HG03280 (cell line): ENCODE results near the gene HNRNPC.
"Not testable (repeated sequence)": the region's sequence is repeated elsewhere in the genome, so short reads cannot be mapped to it uniquely, and the experiment has no call there.

Experiments used
- ATAC-seq: cut with Tn5 transposase; IDR thresholded peaks from one replicate; pipeline ENCODE4 v1.9.1; 2021; ENCODE audit warnings: mild to moderate bottlenecking, moderate library complexity; ENCODE audit not compliant: unreplicated experiment

The HNRNPC gene

DNA sequence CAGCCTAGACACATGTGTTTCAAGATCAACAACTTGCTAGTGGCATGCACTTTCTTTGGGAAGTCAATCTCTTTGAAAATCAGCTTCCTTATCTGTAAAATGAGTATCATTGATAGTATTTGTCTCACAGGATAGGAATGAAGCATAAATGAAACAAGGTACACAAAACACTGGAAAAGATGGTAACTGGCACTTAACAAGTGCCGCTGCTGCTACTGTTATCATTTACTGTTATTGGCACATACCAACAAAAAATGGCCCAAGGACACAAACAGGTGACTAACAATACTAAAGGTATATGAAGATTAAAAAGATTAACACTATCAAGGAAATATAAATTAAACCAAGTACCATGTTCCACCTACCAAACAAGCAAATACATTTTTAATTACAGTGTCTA is 20.9 kb downstream of the HNRNPC start:
- ATAC-seq = no peak

- no peak for ATAC-seq
Measured at GRCh38 chr14:21245813-21246212, 23.4 kb downstream of the HNRNPC start.

DNA sequence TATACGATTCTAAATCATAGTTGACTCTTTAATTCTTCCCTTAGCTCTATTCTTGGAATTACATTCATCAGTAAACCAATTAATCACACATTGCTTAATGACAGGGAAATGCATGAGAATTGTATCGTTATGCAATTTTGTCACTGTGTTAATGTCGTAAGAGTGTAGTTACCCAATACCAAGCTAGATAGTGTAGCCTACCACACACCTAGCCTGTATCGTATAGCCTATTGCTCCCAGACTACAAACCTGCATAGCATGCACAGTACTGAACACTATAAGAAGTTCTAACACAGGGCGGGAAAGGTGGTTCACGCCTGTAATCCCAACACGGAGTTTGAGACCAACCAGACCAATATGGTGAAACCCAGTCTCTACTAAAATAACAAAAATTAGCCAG is 24.7 kb downstream of the HNRNPC start:
- no peak for ATAC-seq

- ATAC-seq = no peak
Measured at GRCh38 chr14:21241218-21241819, 27.9 kb downstream of the HNRNPC start.

DNA sequence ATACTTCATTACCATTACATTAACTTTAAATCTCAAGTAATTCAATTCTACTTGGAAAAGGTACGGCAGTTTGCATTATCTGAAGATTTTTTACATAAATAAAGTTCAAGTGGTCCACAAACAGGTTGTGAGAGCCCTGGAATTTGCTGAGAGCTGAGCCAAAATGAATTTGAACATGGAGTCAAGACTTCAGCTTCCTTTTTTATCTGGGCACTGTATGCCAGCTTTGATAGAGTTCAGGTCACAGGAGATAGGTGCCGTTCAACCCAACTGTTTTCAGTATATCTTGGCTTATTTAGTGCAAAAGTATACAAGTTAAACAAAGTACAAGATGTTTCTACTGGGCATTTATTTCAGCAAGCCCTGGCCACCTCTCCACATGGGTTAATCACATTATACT is 28.8 kb downstream of the HNRNPC start:
- ATAC-seq = no peak

- ATAC-seq = no peak
Measured at GRCh38 chr14:21238823-21239518, 30.3 kb downstream of the HNRNPC start.

DNA sequence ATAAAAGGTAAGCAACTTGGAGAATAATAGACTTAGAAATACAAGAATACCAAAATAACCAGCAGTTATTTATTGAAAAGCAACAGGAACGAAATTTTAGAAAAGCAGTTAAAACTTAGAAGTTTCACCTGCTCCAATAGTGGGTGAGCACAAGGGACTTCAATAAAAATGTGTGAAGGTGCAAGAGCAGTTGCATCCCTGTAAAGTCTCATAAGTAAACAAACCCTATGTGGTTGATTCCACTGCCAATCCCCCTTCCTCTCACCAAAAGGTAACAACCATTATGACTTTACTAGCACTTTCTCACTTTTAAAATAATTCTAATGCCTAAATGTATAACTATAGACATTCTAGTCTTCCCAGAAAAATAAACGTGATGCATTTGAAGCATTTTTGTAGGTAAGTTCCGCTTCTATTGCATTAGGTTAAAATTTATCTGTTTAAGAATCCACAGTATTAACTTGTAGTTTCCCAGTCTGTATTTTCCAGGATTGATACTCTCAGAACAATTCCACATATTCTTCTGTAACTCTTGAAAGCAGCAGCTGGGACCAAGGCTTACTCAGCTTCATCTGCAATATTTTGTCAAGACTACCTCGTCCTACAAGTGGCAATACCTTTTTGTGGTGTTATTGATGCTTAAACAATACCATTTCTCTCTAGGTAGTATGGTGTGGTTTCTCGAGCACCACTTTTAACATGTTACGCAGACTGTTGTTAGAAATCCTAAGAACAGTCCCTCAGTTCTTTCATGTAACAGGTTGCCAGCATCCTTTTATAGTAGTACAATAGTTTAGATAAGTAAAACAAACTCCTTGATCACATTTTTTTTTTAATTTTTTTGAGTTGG is 32.1 kb downstream of the HNRNPC start:
- ATAC-seq = no peak

DNA sequence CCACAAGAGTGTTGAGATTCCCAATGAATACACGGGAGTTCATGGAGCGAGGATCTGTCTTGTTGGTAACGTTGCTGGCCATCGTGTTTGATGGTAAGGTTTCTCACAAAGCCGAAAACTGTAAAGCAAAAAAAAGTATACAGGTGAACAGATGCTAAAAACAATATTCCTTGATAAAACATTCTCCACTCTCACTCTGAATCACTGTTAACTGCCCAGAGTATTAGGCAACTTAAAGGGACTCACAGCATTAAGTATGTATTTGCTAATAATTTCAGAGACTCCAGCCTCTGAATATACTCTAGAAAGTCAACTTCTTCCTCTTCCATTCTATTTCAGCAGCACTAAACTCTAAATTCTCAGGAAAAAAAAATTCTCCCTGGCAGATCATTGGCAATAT is 35.1 kb downstream of the HNRNPC start:
- no peak for ATAC-seq

DNA sequence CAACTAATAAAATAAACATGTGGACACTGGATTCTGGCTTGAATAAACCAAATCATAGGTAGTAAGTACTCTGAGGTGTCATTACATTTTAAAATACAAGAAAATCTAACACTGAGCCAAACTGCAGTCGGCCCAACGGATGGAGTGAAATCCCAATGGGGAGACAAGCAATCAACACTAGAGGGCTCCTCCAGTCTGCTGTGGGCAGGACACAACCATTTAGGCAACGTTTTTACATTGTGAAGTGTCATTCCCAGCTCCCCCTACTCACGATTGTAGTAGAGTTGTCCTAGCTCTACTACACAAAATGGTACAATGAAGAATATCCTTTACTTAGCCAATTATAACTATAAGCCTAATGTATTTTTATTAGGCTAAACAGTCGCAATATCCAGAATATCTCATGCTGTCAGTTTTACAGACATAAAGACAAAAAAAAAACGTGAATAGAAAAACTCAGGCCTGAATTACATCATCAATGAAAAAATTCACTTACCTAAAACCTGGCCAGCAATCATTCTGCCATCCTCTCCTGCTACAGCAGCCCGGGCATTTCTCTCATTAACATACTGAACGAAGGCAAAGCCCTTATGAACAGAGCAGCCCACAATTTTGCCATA is 35.7 kb downstream of the HNRNPC start:
- no peak for ATAC-seq

GRCh38 chr14:21231020-21231652 is 38.1 kb downstream of the HNRNPC start:
- no peak for ATAC-seq

DNA sequence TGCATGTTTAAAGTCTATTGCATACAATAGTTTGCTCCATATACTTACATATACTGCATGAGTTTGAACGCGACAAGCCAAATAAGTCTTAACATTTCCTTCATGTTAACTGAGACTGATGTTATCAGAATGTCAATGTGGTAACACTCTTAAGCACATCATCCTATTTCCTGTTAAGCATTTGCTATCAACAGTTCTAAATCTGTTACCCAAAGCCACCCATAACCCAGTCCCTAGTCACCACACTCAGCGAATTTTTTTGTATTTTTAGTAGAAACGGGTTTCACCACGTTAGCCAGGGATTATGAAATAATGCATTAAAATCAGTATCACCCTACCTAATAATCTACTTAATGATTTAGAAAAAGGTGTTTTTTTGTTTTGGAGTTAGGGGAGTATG is 39.4 kb downstream of the HNRNPC start:
- no peak for ATAC-seq

- ATAC-seq = no peak
Measured at GRCh38 chr14:21227981-21228380, 41.3 kb downstream of the HNRNPC start.

GRCh38 chr14:21227150-21227549 is 42.1 kb downstream of the HNRNPC start:
- no peak for ATAC-seq

DNA sequence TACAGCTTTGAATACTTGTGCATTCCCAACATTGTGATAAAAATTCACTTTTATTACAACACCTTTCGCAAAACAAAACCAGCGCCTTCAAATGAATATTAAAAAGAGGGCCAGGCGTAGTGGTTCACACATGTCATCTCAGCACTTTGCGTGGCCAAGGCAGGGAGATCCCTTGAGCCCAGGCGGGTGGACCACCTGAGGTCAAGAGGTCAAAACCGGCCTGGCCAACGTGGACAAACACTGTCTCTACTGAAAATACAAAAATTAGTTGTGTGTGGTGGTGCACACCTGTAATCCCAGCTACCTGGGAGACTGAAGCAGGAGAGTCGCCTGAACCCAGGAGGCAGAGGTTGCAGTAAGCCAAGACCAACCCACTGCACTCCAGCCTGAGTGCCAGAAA is 42.8 kb downstream of the HNRNPC start:
- no peak for ATAC-seq

DNA sequence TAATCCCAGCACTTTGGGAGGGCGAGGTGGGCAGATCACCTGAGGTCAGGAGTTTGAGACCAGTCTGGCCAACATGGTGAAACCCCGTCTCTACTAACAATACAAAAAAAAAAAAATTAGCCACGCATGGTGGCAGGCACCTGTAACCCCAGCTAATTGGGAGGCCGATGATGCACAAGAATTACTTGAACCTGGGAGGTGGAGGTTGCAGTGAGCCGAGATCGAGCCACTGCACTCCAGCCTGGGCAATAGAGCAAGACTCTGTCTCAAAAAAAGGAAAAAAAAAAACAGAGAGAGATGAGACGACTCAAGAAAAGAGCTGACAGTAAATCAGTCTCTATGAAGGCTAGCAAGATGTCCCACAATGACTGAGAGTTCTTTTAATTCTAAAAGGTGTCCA is 44.1 kb downstream of the HNRNPC start:
- not testable (repeated sequence) for ATAC-seq

DNA sequence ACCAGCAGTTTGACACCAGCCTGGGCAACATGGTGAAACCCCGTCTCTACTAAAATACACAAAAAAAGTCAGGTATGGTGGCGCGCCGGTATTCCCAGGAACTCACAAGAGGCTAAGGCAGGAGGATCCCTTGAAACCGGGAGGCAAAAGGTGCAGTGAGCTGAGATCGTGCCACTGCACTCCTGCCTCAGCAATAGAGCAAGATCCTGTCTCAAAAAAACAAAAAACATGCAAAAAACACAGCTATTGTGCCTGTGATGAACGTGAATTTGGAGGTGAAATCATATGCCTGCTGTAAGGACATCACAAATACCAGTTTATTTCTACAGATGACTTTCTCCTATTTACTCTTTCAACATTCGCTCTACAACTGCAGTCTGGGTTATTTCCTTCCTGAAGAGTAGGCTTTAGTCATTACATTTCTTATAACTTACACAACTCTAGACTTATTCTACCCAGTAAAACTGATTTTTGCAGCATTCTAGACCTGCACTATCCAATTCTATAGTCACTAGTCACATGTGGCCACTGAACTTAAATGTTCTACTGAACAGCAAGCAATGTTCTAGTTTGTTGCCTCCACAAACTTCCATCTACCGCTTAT is 48.3 kb downstream of the HNRNPC start:
- ATAC-seq = no peak

DNA sequence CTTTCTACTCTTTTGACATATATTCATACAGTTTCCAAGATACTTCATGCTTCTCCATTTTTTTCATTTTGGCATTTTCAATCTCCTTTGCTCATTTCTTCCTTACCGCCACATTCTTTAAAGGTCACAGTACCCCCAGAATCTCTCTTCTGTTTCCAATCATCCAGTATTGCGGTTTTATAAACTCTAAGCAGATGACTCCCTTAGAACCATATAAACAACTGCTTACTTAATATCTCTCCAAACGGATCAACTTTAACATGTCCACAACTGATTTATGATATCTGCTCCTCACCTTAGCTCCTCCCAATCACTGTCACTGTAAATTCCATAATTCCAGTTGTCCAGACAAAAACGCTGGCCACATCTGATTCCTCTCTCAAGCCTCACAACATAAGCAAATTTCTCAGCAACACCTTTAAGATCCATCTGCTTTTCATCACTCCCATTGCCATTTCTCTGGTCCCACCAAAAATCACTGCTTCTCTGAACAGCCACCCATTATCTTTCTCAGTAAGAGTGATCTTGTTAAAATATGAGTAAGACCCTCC is 49.6 kb downstream of the HNRNPC start:
- no peak for ATAC-seq

DNA sequence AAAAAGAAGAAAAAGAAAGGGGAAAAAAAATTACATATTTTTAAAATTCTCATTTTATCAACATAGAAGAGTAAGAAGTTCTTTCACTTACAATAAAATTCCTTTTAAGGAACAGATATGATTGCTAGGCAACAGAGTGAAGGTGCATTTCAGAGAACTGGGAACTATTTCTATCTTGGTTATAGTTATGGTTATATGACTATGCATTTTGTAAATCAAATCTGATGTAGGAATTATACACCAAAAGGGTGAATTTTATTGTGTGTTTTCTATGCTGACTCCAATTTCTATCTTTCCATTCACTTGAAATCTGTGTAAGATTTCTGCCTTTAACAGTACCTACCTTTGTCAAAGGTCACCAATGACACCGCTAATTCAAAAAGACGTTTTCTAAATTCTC is 50.1 kb downstream of the HNRNPC start:
- ATAC-seq = no peak

DNA sequence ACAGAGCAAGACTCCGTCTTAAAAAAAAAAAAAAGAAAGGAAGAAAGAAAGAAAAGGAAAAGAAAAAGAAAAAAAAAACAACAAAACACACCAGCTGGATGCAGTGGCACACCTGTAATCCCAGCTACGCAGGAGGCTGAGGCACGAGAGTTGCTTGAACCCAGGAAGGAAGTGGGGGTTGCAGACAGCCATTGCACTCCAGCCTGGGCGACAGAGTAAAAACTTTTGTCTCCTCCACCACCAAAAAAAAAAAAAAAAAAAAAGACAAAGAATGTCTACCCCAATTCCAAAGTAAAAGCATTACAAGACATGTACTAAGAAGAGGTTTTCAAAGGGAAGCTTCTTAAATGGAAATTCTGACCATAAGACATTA is 53.4 kb downstream of the HNRNPC start:
- ATAC-seq = no peak

DNA sequence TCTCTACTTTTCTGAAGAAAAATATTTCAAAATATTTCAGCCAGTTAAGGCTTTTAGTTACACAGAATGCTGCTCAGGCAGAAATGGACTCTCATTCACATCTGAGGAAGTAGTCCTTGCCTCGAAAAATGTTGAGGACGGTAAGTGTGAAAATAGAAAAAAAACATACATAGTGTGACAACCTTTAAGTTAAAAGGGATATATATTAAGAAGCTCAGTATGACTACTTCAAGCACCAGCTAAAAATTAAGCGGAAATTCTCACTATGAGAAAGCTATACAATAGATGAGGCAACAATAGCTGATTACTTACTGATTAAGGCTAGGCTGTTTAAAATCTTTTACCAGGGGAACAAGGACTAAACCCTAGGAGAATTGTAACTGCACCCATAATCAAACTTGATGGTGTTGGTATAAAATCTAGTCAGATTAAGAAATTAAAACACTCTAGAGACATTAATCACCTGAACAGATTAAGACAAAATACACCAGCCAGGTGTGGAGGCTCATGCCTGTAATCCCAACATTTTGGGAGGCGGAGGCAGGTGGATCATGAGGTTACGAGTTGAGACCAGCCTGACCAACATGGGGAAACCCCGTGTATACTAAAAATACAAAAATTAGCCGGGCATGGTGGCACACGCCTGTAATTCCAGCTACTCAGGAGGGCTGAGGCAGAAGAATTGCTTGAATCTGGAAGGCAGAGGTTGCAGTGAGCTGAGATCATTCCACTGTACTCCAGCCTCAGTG is 53.9 kb downstream of the HNRNPC start:
- no peak for ATAC-seq
